CD4-positive, alpha-beta T cell treated with Interleukin-4 for 4 hours (primary cell): ENCODE results near the gene TDRD12.
"Not testable (repeated sequence)": the region's sequence is repeated elsewhere in the genome, so short reads cannot be mapped to it uniquely, and the experiment has no call there.

Experiments
- DNase-seq: peaks from one replicate; pipeline ENCODE4 v3.0.0-alpha.2; 2020

The TDRD12 gene

DNA sequence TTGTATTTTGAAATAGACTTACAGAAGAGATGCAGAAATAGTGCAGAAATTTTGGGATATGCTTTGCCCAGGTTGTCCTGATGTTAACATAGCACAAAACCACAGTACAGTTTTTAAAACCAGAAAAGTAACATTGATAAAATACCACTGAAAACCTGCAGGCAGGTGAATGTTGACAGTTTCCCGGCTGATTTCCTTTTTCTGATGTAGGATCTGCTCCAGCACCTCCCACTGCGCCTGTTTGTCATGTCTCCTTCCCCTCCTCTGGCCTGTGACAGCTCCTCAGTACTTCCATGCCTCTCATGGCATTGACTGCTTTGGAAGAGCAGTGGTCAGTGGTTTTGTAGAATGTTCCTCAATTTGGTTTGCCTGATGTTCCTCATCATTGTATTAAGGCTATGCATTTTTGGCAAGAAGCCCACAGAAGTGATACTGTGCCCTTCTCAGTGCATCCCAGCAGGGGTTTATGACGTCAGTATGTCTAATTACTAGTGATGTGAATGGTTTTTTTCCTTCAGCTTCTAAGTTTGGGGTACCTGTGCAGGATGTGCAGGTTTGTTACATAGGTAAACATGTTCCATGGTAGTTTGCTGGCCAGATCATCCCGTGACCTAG, 31.0 kb downstream of the TDRD12 start:
- no peak for DNase-seq

DNA sequence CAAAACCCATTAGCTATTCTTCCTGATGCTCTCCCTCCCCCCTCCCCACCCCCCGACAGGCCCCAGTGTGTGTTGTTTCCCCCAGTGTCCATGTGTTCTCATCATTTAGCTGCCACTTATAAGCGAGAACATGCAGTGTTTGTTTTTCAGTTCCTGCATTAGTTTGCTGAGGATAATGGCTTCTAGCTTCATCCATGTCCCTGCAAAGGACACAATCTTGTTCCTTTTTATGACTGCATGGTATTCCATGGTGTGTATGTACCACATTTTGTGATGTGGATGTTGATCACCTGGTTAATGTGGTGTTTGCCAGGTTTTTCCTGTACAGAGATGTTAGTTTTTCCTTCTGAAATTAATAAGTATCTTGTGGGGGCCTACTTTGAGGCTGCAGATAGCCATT, 31.5 kb downstream of the TDRD12 start:
- DNase-seq, result no peak

DNA sequence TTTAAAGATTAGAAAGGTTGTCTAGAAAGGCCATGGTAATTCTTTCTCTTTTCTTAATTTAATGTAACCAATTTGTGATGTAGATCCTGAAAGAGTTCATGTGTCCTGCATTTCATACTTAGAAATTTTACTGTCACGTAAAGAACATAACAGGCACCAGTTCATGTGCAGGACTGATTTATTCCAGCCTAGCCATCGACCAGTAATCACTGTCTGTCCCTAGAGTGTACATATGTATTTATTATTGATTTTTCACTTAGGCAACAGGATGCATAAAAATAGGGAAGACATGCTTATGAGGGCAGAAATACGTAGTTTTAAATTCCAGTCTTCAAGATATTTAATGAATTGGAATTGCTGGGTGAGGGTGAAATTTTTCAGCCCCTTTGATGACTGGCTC, 37.6 kb downstream of the TDRD12 start:
- DNase-seq, result no peak

DNA sequence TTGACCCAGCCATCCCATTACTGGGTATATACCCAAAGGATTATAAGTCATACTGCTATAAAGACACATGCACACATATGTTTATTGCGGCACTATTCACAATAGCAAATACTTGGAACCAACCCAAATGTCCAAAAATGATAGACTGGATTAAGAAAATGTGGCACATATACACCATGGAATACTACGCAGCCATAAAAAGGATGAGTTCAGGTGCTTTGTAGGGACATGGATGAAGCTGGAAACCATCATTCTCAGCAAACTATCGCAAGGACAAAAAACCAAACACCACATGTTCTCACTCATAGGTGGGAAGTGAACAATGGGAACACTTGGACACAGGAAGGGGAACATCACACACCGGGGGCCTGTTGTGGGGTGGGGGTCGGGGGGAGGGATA, 45.8 kb downstream of the TDRD12 start:
- not testable (repeated sequence) for DNase-seq

DNA sequence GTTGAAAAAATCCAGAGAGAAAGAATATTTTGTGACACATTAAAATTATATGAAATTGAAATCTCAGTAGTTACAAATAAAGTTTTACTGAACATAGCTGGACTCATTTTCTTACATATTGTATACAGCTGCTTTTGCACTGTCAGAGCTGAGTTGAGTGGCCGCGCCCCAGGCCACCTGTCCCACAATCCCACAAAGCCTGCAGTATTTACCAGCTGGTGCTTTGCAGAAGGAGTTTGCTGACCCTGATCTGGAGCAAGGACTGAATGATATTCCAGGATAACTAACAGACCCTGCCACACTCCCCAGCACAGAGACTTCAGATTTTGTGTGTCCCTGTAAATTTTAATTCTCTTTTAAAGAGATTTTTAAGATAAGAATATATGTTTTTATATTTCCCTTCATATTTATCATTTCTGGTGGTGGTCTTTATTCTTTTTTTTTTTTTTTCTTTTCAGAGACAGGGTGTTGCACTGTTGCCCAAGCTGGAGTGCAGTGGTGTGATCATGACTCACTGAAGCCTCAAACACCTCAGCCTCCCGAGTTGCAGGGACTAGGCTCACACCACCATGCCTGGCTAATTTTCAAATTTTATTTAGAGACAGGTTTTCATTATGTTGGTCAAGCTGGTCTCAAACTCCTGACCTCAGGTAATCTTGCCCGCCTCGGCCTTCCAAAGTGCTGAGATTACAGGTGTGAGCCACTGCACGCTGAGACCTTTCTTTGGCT, 48.5 kb downstream of the TDRD12 start:
- DNase-seq, result no peak

DNA sequence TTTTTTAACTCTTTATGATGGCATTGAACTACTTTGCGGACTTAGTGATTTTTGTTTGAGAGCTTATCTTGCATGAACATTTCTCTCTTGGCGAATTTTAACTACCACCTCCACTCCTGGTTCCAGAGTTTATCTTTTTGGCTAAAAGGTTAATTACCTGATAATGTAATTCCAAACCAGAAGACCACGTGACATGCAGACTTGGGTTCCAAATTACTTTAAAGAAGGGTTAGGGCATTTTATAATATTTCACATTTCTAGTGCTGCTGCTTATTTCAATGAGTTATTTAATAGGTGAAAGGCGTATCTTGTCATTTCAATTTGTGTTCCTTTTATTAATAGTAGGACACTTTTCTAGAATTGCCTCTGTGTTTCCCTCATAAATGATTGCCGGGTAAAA, 52.0 kb downstream of the TDRD12 start:
- no peak for DNase-seq

DNA sequence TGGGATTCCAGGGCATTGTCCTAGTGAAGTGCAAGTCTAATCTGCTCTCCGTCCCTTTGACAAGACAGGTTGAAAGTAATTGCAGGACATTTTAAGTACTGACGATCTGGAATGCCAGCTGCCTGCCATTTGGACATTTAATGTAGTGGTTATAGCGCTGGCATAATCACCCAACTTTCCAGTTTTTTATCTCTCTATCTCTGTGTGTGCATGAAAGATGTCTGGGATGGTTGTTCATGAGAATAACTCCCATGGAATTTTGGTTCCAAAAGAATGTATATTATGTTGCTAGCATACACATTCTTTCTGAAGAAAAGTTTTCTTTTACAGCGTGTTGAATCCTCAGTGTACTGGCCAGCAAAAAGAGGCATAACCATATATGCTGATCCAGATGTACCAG, 53.6 kb downstream of the TDRD12 start:
- no peak for DNase-seq

DNA sequence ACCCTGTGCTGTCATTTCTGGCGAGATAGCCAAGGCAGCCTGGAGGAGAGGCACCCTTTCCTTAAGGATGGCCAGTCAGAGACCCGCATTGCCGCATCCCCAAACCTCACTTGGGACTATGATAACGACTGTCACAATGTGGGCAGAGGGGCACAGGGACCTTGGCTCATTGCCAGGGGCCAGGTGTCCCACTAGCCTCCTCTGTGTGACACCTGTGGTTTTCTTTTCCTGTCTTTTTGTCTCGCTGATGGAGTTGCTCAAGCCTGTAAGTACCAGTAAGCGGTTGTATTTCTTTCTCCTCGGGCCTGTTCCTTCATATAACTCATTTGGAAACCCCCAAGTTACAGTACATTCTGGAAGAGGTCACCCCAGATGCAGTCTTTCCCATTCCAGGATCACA, 59.5 kb downstream of the TDRD12 start:
- DNase-seq, result no peak

DNA sequence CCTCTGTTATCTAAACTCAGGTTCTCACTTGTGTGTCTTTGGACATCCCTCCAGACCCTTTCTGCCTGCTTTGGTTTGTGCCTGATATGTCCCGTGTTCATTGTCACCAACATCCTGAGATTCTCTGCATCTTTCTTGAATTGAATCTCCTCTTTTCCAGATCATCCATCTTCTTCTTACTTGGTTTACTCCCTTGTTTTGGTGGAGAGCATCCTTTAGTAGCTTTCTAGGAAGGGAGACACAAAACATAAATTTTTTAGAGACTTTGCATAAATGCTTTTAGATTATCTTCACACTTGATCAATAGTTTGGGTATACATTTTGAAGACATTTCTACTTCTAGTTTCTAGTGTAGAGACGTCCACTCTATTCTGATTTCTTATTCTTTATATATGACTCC, 61.7 kb downstream of the TDRD12 start:
- no peak for DNase-seq

DNA sequence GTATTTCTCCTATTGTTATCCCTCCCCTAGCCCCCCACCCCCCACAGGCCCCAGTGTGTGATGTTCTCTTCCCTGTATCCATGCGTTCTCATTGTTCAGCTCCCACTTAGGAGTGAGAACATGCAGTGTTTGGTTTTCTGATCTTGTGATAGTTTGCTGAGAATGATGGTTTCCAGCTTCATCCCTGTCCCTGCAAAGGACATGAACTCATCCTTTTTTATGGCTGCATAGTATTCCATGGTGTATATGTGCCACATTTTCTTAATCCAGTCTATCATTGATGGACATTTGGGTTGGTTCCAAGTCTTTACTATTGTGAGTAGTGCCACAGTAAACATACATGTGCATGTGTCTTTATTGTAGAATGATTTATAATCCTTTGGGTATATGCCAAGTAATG, 62.5 kb downstream of the TDRD12 start:
- not testable (repeated sequence) for DNase-seq

DNA sequence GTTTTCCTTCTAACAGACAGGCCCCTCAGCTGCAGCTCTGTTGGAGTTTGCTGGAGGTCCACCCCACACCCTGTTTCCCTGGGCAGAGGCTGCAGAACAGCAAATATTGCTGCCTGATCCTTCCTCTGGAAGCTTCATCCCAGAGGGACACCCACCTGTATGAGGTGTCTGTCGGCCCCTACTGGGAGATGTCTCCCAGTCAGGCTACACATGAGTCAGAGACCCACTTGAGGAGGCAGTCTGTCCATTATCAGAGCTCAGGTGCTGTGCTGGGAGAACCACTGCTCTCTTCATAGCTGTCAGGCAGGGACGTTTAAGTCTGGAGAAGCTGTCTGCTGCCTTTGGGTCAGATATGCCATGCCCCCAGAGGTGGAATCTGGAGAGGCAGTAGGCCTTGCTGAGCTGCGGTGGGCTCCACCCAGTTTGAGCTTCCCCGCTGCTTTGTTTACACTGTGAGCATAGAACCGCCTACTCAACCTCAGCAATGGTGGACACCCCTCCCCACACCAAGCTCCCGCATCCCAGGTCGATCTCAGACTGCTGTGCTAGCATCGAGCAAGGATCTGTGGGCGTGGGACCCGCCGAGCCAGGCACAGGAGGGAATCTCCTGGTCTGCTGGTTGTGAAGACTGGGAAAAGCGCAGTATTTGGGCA, 67.7 kb downstream of the TDRD12 start:
- DNase-seq, result not testable (repeated sequence)

DNA sequence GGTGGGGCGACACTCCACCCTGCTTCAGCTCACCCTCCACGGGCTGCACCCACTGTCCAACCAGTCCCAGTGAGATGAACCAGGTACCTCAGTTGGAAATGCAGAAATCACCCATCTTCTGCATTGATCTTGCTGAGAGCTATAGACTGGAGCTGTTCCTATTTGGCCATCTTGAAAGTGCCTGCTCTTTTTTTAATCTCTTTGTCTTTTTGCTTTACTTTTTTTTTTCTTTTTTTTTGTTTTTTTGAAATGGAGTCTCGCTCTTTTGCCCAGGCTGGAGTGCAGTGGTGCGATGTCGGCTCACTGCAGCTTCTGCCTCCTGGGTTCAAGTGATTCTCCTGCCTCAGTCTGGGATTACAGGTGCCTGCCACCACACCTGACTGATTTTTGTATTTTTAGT, 68.3 kb downstream of the TDRD12 start:
- DNase-seq, result not testable (repeated sequence)

DNA sequence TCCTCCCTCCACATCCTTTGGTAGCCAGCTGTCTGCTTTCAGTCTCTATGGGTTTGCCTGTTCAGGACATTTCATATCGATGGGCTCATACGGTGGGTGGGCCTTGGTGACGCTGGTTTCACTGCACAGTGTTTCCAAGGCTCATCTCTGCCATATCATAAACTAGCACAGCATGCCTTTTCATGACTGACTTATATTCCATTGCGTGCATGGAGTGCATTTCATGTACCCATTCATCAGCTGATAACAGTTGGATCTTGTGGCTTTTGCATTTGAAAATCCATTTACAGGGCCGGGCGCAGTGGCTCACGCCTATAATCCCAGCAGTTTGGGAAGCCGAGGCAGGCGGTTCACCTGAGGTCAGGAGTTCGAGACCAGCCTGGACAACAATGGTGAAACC, 69.9 kb downstream of the TDRD12 start:
- DNase-seq, result no peak

DNA sequence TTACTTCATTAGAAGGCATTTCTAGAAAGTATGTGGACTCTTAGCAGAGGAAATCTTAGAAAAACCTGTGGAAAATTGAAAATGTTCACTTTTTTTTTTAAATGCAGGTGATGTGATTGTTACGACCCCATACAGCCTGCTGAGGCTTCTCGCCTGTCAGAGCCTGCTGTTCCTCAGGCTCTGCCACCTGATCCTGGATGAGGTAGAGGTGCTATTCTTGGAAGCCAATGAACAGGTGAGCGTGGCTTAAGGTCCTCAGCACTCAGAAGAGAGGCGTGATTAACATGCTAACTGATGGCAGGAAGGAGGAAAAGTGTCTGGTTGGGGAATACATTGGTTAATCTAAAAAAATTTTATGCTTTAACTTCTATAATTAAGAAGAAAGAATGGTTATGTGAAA, 78.6 kb downstream of the TDRD12 start:
- no peak for DNase-seq

DNA sequence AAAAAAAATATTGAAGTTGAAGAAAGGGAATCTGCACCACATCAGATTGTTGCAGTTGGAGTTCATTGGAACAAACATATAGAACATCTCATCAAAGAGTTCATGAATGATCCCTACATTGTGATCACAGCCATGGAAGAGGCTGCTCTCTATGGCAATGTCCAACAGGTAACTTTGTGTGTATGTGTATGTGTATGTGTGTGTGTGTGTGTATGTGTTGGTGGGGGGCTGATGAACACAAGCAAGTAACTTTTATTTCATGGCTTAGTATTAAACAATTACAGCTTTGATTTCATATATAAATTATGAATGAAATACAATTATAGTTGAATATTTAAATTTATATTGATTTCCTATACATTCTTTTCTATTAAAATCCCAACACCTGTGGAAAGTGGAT, 80.6 kb downstream of the TDRD12 start:
- no peak for DNase-seq

DNA sequence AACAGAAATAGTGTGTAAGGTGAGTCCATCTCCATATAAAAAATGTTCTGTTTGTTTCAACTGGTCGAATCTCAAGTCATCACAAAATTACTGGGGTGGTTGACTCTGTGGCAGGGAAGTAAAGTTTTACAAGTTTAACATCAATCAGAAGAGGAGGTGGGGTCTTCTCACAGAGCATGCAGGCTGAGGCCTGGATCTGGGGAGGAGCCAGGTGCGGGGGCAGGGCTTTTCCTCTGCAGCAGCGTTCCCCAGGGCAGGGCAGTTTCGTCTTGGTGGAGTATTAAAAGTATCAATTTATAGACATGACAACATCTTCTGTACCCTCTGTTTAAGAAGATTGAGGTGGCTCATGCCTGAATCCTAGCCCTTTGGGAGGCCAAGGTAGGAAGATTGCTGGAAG, 81.2 kb downstream of the TDRD12 start:
- no peak for DNase-seq

DNA sequence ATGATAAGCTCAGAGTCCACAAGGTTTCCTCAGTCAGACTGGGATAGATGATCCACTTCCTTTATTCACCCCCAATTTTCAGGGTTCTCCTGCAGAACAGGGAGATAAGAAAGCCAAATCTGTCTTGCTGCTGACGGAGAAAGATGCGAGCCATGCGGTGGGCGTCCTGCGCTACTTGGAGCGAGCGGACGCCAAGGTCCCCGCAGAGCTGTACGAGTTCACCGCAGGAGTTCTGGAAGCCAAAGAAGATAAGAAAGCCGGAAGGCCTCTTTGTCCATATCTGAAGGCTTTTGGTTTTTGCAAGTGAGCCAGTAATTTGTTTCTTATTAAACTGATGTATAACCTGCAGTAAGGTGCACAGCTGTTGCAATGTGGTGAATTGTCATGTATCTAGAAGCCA, 83.3 kb downstream of the TDRD12 start:
- DNase-seq, result no peak

DNA sequence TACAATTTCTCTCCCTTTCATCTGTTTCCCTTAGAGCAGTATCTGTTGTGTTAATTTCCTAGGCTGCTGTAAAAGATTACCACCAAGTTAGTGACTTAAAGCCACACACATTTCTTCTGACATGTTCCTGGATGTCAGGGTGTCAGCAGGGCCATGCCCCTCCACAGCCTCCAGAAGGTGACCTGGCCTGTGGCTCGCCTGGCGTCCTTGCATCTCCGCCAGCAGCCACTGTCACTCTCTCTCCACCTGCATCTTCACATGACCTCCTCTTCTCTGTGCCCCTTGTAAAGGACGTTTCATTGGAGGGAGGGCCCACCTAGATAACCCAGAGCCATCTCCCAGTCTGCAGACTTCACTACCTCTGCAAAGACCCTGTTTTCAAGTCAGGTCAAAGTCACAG, 88.7 kb downstream of the TDRD12 start:
- no peak for DNase-seq

DNA sequence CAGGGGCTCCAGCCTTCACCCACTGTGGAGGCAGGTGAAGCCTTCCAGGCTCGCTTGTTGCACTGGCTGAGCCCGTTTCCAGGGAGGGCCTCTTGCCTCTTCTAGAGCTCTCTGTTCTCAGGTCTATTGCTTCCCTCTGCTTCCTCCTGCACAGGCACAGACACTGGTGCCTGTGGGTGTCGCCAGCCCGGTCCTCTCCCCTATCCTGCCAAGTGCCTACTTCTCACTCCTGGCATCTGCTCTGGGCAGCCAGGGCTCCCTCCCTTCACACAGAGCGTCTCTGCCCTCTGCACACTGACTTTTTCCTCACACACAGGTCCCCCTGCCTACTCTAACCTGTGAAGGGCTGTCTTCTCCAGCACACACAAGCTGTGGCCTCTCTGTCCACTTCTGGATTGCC, 89.7 kb downstream of the TDRD12 start:
- no peak for DNase-seq

DNA sequence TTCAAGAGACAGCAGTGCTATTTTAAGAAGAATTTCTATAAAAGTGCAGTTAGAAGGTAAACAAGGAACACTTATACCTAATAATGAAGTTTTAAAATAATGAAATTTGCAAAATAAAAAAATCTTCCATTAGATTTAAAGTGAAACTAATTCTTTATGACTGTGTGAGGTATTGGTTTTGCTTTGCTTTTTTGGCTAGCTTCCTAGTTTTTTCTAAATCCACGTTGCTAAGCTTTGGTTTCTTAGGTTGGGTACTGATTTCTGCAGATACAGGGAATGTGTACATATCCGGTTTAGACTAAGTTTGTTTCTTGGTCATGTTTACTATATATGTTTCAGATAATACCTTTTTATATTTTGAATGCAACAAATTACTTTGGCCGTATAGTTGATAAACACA, 90.2 kb downstream of the TDRD12 start:
- DNase-seq, result no peak

DNA sequence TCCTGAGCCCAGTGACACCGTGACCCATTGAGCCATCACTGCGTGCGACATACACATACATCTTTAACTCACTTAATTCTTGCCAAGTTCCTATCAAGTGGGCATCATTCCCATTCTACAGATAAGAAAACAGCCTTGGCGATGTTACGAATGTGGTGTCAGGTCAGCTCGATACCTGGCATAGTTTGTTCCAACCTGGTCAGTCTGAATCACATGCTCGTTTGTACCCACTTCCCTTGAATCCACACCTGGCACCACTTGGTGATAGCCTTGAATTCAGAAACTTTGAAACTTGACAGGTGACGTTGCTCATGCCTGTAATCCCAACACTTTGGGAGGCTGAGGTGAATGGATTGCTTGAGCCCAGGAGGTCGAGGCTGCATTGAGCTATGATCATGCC, 90.9 kb downstream of the TDRD12 start:
- DNase-seq, result no peak

DNA sequence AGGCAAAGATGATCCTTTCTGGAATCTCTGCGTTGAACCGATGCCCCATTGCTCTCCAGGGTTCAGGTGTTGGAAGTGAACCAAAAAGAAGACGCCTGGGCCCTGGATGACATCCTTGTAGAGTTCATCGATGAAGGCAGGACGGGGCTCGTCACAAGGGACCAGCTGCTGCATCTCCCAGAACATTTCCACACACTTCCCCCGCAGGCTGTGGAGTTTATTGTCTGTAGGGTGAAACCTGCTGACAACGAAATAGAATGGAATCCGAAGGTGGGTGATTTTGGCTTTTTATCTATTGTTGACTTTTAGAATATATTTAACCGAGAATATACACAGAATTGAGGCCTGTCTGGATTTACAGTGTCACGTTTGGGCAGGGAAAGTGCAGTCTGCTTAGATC, 91.6 kb downstream of the TDRD12 start:
- DNase-seq, result no peak

DNA sequence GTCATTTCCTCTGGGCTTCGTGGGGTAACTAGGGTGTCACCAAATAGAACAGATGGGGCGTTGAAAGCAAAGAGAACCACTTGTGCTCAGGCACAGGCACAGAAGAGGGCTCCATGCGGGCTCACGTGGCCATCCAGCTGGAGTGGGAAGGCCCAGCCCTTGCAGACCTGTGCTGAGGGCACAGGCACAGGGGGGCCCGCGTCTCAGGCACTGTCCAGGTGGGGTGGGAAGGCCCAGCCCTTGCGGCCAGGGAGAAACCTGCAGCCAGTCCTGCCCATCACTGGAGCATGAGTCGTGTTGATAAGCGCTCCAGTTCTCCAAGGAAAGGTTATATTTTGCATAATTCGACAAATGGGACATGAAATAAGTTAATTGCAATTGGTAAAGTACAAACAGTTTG, 92.5 kb downstream of the TDRD12 start:
- no peak for DNase-seq

DNA sequence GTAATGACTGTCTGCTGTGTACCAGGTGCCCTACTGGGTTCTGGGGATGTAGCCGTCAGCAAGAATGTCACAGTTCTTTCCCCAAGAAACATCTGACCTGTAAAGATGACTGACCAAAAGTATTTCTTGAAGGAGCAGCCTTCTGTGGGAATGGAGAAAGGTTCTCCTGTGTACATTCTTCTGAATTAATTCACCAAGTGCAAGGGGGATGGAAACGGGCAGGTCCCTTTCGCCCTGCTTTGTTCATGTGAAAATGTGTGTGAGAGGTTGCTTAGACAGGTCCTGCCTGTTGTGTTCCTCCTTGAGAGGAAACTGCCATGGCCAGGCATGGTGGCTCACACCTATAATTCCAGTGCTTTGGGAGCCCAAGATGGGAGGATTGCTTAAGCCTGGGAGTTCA, 93.0 kb downstream of the TDRD12 start:
- no peak for DNase-seq
